NCI-H1694 (cell line): Measurements from ENCODE around the gene POMGNT2.

Experiments
- DNase-seq: peaks from one replicate; lab custom pipeline; 2025; lab: John Stamatoyannopoulos, UW

POMGNT2 gene

GRCh38 chr3:43043793-43044192 is 62.1 kb downstream of the POMGNT2 start:
- no peak for DNase-seq

DNA sequence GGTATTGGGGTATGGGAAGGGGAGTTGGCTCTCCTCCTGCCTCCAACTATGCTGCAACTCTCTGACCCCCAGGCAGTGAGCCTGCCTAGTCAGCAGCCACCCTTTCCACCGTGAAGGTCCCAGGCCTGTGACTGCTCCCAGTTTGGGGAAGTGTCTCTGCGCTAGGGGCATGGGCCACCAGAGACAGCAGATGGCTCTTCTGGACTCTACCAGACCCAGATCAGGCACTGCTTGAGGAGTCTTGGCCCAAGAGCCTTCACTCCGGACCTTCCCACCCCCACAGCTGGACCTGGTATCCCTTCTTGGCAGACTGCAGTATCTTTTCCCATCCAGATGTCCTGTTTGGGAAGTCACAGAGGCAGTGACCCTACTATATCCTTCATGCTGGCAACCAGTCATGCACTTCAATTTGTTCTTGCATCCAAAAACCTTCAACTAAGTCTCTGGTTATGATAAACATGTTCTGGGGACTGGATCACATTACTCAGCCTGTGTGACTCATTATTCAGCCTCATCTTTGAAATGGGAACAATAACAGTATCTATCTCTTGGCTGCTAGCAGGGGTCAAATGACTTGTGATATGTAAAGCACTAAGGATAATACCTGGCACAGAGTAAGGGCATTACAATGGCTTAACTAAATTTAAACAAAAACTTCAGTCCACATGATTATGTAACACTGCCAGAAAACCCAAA is 62.7 kb downstream of the POMGNT2 start:
- no peak for DNase-seq

DNA sequence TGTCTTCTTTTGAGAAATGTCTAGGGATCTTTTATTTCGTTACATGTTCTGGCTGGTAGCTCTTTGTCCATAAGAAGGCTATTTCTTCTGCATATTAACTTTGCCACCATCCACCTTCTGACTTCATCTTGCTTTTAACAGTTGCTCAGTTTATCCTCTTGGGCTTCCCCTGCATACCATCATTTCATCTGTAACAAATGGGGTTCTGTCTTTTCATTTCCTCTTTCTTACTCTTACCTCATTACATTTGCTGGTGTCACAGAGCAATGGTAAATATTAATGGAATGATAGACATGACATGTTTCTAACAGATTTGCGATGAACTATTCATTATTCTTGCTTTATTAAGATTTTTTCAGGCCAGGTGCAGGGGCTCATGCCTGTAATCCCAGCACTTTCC is 64.4 kb downstream of the POMGNT2 start:
- no peak for DNase-seq

- DNase-seq, result no peak
Measured at GRCh38 chr3:43038010-43038409, 67.9 kb downstream of the POMGNT2 start.

DNA sequence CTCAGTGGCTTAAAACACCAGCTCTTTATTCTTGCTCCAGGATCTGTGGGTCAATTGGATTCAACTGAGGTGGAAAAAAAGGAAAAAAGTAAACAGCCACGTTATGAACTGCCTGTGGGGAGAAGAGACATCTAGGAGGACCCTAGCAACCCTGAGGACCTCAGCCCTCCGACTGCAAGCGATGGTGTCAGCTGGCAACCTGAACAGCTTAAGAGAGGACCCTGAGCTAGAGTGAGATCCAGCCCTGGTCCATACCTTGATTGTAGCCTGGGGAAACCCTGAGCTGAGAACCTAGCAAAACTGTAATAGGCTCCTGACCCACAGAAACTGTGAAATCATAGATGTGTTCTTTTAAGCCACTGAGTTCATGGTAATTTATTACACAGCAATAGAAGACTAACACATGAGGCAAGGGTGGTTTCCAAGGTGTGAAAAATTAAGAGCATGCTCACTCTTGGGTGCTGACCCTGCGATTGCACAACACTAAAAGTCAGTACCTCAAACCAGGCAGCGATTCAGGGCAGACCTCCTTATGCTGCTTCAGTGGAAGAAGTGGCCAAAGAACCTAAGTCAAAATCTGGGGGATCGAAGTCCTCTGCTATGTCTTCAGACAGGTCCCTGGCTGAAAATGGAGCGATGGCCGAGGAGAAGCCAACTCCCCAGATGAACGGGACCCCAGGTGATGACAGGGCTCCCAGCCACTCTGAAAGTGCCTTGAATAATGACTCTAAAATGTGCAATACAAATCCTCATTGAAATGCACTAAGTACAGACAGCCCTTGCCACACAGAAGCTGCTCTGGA is 69.1 kb downstream of the POMGNT2 start:
- DNase-seq, result no peak

- DNase-seq, result no peak
Measured at GRCh38 chr3:43035801-43036365, 70.0 kb downstream of the POMGNT2 start.

DNA sequence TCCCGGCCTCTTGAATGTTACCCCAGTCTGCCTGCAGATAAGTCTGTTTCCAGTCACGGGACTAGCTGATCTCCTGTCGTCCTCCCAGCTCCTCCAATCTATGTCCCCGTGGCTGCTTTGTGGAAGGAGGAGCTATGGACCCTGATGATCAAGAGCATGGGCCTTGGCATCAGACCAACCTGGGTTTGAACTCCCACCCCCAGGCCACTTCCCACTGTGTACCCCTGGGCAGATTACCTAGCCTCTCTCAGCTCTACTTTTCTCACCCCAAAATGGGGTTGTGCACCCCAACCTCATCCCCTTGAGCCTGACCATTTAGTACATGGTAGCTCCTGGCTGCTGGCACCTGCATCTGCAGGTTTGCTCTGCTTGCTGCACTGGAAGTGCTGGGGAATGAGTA is 71.0 kb downstream of the POMGNT2 start:
- DNase-seq, result no peak

GRCh38 chr3:43034200-43034599 is 71.7 kb downstream of the POMGNT2 start:
- no peak for DNase-seq

DNA sequence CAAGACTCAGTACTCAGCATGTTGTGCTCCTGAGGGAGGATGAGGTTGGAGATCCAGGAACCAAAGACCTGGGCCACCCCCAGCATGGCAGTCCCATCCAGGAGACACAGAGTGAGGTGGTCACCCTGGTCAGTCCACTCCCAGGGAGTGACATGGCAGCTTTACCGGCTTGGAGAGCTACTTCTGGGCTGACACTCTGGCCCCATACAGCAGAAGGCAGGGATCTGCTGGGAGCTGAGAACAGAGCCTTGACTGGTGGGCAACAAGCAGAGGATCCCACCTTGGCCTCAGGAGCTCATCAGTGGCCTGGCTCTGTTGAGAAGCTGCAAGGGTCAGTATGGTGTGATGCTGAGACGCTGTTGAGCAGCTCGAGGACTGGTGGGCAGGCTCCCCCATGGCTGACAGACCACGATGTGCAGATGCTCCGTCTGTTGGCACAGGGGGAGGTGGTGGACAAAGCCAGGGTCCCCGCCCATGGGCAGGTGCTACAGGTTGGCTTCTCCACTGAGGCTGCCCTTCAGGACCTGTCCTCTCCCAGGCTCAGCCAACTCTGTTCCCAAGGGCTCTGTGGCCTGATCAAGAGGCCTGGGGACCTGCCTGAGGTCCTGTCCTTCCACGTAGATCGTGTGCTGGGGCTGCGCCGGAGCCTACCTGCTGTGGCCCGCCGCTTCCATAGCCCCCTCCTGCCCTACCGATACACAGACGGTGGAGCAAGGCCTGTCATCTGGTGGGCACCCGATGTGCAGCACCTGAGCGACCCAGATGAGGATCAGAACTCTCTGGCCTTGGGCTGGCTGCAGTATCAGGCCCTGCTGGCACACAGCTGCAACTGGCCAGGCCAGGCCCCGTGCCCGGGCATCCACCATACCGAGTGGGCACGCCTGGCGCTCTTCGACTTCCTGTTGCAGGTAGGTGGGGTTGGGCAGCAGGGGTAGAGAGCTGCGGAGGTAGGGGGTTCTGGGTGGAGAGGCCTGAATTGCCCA is 72.9 kb downstream of the POMGNT2 start:
- DNase-seq, result no peak

GRCh38 chr3:43031889-43032545 is 73.9 kb downstream of the POMGNT2 start:
- DNase-seq, result no peak

- no peak for DNase-seq
Measured at GRCh38 chr3:43031485-43031884, 74.4 kb downstream of the POMGNT2 start.

DNA sequence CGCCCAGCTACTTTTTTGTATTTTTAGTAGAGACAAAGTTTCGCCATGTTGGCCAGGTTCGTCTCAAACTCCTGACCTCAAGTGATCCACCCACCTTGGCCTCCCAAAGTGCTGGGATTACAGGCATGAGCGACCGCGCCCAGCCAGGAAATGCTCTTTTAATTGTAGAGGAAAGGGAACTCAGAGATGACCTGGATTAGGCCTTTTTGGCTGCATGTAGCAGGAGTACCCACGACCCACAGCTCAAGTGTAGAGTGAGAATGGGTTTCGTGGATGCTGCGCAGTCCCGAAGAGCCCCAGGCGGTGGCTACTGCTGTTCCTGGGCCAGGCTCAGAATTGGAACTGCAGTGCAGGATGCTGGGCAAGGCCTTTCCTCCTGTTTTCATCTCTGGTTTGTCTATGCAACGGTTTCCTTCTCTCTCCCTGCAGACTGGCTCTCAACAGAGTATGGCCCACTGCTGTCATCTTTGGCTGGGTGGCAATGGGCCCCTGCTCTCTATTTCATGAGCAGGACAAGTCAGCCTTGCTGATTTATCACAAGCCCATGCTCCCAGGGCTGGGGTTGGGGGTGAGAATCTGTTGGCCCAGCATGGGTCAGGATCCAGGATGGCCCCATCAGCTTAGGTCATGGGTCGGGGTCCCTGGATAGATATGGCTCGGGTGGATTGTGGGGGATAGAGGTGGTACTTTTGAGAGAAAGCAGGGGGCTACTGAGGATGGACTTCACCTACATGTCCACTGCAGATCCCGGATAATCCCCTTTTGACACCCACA is 75.5 kb downstream of the POMGNT2 start:
- no peak for DNase-seq
